Activated gamma-delta T cell treated with Interleukin-2 at 50 U/mL for 16 hours (primary cell): ENCODE results near the gene NCOA7.
"Not testable (repeated sequence)": the region's sequence is repeated elsewhere in the genome, so short reads cannot be mapped to it uniquely, and the experiment has no call there.

Experiments used
- DNase-seq: peaks from one replicate; pipeline ENCODE4 v3.0.0-alpha.2; 2020

Gene NCOA7

GRCh38 chr6:125841356-125842090 is 50.8 kb downstream of the NCOA7 start:
- no peak for DNase-seq

DNA sequence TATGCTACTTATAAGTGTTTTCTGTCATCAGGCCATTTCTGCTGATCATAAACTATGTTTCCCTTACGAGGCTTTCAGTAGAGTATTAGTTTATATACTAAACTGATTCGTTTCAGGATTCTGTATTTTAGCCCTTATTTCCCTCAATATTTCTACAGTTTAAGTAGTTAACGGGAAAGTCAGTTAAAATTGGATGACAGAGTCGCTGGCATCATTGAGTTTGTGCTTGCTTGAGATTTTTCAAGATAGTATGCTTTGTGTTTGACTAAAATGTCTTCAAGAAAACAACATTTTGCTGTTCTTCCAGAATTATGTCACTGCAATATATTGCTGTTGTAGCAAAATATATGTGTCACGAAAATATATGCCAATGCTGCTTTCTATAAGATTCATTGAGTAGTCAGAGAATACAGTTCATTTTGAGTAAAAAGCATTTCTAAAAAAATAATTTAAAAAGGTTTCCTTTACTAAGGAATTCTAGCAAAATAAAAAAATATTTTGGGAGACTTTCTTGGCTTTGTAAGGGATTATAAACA is 51.4 kb downstream of the NCOA7 start:
- no peak for DNase-seq

DNA sequence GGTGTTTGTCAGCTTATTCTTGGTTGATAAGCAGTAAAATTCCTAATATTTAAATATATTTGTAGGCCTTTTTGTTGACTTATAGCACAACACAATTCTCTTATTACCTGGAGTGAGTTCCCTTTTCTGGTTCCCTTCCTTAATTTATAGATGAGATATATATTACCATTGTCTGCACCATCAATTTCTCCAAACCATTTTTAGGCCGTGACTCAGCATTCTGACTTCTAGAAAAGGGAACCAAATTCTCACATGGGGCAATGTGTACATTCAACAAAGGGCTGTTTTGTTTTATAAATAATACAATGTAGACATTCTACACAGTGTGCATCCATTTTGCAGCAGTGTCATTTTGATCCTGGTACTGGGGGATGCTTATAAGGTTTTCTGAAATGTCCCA is 52.8 kb downstream of the NCOA7 start:
- DNase-seq, result no peak

DNA sequence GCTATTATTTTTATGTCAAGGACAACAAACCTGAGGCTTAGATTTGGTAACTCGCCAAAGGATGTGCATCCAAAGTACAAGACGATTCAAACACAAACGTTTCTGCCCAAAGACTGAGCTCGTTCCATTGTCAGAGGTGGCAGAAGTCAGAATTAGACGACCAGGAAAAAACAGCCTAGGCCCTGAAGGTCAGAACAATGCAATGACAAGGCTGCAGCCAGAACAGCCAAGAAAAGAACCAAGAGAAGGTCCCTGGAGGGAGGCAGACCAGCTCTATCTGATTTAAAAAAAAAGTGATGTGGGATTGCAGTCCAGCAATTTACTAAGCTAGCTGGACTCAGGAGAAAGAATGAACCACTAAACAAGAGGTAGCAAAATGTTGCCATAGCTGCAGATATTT is 54.2 kb downstream of the NCOA7 start:
- DNase-seq, result no peak

DNA sequence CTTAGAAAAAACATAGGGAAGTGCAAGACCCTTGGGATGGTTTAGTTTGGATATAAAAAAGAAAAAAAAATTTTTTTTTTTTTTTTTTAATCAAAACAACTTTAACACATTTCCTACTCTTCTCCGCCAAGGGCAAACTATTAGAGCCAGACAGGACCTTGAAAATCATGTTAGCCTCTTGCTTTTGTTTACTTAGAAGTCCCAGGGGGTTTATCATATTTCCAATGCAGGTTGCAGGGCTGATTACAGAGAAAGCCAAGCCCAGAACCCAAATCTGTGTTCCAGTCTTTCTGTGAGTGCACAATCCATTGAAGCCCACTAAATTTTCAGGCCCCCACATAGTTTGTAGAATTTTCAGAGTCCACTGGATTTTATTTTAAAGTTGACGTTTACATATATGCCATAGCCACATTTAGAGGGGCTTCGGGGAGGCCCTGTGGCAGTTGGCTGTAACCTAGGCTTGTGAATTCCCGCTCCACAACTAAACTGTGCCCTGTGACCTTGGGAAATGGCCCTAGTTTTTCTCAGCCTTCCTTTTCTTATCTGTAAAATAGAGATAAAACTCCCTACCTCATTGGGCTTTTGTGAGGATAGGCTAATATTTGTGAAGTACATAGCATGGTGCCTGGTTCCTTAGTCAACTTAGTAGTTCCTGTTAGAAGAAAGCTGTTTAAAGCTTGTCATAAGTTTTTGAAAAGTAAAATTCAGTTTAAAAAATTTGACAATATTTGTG is 55.7 kb downstream of the NCOA7 start:
- no peak for DNase-seq

DNA sequence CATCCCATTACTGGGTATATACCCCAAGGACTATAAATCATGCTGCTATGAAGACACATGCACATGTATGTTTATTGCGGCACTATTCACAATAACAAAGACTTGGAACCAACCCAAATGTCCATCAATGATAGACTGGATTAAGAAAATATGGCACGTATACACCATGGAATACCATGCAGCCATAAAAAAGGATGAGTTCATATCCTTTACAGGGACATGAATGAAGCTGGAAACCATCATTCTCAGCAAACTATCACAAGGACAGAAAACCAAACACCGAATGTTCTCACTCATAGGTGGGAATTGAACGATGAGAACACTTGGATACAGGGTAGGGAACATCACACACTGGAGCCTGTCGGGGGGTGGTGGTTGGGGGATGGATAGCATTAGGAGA is 57.5 kb downstream of the NCOA7 start:
- DNase-seq, result not testable (repeated sequence)

DNA sequence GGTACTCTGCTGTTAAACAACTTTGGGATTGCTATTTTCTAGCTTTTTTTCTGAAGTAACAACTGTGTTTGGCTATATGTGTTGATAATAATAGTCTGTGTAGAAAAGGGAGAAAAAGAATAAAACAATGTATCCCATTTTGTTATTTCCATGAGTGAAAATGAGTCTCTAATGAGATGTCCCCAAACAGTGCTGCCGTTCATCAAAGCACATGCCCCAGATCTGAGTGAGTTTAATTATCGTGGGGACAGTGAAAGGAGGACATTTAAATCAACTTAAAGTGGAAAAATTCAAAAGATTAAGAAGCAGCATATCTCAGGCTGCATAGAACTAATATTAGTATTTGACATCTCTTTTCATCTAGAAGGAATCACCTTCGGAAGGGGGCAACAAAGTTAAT is 59.6 kb downstream of the NCOA7 start:
- no peak for DNase-seq

DNA sequence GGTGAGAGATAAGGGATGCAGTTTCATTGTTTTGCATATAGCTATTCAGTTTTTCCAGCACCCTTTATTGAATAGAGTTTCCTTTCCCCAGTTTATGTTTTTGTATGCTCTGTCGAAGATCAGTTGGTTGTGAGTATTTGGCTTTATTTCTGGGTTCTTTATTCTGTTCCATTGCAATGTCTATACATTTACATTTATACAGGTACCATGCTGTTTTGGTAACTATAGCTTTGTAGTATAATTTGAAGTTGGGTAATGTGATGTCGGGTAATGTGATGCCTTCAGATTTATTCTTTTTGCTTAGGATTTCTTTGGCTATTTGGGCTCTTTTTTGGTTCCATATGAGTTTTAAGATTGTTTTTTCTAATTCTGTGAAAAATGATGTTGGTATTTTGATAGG is 61.8 kb downstream of the NCOA7 start:
- no peak for DNase-seq

DNA sequence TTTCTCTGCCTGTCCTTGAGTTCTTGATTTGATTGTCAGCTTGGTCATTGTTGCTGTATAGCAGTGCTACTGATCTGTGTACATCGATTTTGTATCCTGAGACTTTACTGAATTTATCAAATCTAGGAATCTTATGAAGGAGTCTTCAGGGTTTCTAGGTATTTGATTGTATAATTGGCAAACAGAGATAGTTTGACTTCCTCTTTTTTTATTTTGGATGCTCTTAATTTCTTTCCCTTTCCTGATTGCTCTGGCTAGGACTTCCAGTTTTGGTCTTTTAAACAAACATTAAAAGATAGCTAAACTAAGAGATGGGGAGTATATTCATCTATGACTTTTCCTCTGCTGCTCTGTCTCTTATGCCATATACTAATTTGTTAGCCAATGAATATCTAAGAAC is 62.4 kb downstream of the NCOA7 start:
- no peak for DNase-seq

DNA sequence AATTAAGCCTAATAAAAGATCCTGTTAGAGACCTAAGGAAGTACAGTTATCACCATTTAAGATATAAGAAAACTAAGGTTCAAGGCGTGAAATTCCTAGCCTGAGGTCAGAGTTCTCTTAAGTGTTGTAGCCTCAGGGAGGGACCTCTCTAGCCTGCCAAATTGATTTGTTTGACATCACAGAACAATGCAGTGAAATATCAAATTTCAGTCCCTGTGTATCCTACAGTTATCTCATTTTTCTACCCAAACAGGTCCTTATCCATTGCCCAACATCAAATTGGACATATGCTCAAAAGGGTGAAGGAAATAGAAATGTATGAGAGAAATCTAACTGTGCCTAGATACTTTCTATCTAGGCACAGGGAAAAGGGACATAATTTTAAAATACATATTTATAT is 63.0 kb downstream of the NCOA7 start:
- DNase-seq, result no peak

- no peak for DNase-seq
Measured at GRCh38 chr6:125854355-125854754, 63.6 kb downstream of the NCOA7 start.

DNA sequence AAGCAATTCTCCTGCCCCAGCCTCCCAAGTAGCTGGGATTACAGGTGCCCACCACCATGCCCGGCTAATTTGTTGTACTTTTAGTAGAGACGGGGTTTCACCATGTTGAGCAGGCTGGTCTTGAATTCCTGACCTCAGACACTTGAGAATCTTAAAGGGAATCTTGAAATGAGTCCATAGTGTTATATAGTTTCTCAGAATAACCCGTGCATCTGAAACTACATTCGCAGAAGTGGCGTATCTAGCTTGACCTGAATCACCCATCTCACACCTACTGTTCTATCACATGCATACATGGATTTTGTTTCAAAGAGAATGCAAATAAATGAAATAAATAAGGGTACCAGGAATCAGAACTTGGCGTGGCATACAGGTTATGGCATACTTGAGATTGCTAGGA is 65.0 kb downstream of the NCOA7 start:
- no peak for DNase-seq

DNA sequence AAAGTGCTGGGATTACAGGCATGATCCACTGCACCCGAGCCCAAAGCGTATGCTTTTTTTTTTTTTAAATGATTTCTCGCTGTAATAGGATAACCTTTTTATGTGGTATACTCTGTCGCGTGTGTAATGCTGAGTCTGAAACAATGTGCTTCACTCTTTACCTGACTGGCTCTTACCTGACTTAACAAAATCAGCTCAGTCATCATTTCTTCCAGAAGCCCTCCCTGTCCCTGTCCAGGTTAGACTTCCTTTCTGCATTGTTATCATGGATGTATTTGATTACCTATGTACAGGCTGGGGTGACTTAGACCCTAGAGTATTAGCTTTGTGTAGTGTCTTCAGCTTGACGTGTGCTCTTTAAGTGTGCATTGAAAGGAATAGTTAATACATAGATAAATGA is 67.1 kb downstream of the NCOA7 start:
- DNase-seq, result no peak

DNA sequence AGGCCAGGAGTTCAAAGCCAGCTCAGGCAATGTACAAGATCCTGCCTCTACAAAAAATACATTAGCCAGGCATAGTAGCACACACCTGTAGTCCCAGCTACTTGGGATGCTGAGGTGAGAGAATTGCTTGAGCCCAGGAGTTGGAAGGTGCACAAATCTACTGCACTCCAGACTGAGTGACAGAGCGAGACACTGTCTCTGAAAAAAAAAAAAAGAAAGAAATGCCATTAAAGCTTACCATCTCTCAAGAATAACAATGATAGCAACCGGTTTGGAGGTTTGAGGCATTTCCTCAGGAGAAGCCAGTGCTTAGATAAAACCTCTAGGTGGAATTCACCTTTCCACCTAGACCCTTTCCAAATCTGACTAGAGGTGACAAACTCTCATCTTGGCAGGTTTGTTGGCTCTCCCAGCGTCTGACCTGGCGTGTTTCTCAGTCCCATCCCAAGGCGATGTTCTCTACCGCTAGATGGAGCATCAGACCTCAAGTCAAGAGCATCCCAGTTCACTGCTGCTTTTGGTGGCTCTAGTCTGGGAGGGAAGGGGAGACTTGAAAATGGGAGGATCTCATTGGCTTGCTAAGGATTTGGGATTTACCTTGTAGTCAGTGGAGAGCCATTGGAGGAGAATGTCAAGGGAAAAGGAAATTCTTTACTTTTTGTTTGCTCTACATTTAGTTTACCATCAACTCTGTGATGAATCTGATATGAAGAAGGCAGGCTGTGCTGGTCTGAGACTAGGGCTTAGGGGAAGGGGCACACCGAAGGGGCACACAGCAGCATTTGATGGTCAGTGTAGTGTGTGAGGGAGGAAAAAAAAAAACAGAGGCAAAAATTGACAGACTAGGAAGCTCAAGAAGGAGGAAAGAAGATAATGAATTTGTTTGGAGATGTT is 67.9 kb downstream of the NCOA7 start:
- peak; percentile 6 for DNase-seq

- DNase-seq, result no peak
Measured at GRCh38 chr6:125859727-125860126, 69.0 kb downstream of the NCOA7 start.

GRCh38 chr6:125863023-125863422 is 72.3 kb downstream of the NCOA7 start:
- DNase-seq, result no peak

DNA sequence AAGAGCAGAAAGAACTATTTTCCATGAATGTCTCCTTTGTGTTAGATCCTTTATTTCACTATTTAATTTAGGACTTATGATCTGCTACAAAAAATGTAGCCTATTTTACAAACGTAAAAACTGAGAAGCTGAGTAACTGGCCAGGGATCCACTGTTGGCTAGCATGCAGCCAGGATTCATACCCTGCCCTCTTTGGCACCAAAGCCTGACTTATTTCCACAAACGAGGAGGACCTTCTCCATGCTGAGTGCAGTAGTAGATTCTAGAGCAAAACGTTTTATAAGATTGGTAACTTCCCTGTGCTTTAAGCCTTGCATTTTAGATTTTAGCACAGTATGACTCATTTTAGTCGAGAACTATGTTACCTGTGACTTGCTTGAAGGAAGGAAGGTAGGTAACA is 74.3 kb downstream of the NCOA7 start:
- DNase-seq, result no peak

DNA sequence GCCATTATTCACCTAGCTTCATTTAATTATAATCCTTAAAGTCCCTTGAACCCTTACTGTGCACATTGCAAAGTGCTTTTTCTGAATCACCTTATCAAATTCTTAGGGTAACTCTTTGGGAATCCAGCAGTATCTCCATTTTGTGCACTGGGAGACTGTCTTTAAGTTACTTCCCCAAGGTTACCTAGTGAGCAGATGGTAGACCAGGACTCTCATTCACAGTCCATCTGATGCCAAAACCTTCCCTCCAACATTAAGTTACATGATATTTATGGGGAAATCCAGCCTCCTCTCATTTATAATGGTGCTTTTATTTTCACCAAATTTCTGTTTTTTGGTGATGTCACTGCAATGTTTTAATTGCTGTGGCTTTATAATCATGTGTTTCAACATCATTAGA is 75.7 kb downstream of the NCOA7 start:
- no peak for DNase-seq

DNA sequence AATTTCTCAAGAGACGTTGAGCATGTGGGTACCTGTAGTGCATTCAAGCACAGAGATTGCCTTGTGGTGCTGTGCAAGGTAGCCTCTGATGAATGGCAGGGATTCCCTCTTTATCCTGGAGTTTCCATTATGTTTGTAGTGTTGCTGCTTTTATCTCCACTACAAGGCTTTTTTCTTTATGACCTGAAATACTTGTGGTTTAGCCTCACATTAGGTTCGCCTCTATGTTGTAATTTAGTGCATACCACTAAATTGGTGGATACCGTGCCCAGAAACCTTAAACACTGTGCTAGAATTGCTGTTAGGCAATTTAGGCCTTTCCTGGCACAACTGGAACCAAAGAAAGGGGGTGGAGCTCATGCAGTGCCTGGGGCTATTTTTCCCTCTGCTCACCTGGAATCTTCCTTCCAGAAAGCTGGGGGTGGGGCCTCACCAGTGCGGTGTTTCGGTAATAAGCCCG is 76.8 kb downstream of the NCOA7 start:
- DNase-seq, result no peak

- DNase-seq, result no peak
Measured at GRCh38 chr6:125868252-125868651, 77.5 kb downstream of the NCOA7 start.

DNA sequence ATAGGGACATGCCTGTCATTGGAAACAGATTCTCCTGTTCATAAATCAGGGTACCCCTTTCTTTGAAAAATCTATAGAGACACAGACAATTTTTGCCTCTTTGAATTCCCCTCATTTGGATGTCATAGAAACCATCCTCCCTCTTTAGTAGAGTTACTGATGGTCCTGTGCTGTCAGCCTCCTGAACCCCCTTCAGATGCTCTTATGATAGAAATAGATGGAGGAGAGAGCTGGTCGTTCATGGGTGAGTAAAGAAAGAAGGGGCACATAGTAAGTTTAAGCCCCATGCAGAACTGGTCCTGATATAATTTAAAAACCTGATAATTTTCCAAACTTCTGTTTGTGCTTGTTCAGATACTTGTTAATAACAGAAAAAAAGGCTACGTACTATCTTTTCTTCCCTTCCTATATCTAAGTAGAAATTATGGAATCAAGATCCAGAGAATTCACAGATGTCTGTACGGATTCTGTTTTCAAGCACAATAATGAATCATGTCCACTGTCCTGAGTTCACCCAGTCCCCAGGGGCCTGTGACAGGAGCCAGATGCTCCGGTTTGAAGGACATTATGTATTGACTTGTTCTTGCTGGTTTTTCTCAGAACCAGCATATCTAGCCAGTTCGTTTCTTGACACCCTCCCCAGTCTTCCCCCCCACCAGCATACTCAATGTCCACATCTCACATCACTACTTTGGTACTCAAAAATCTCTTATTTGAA is 78.1 kb downstream of the NCOA7 start:
- no peak for DNase-seq

DNA sequence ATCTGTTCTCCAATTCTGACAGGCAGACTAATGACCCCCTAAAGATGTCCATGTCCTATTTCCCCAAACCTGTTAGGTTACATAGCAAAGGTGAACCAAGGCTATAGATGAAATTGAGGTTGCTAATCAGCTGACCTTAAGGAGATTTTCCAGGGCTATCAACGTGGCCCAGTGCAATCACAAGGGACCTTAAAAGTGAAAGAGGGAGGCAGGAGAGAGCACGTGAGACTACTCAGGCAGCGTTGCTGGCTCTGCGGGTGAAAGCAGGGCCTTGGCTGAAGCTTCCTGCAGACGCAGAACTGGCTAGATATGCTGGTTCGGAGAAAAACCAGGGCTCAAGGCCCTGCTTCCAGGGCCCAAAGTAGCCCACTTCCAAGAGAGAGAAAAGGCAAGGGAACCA is 78.7 kb downstream of the NCOA7 start:
- DNase-seq, result no peak

GRCh38 chr6:125871365-125871764 is 80.6 kb downstream of the NCOA7 start:
- no peak for DNase-seq
